GM12874 (cell line): Measurements from ENCODE around the gene MICU1.

Experiments
- TF ChIP-seq, protein P1 (sequence below): IDR thresholded peaks from 2 replicates; pipeline ENCODE4 v1.5.1; 2011; ENCODE audit warnings: low read depth, mild to moderate bottlenecking, control low read depth, low read length, moderate library complexity; ENCODE audit not compliant: insufficient read depth

MICU1 gene

DNA sequence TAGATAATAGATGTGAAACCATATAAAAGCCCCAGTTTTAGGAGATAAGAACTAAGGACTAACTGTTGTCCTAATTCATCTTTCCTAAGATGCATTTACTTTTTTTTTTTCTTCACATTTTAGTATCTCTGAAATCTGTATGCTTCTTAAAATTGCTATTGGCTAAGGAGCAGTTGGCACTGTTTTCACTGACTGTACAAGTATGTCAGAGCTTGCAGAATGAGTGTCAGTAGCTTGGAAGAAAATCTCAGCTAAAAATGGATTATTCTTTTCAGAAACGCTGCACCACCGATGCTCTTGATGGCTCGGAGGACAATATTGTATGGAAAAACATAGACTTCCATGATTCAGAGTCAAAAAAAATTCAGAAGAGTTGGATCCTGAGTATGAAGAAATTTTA lies 180.0 kb downstream of the MICU1 start:
- TF ChIP-seq, protein P1, sequence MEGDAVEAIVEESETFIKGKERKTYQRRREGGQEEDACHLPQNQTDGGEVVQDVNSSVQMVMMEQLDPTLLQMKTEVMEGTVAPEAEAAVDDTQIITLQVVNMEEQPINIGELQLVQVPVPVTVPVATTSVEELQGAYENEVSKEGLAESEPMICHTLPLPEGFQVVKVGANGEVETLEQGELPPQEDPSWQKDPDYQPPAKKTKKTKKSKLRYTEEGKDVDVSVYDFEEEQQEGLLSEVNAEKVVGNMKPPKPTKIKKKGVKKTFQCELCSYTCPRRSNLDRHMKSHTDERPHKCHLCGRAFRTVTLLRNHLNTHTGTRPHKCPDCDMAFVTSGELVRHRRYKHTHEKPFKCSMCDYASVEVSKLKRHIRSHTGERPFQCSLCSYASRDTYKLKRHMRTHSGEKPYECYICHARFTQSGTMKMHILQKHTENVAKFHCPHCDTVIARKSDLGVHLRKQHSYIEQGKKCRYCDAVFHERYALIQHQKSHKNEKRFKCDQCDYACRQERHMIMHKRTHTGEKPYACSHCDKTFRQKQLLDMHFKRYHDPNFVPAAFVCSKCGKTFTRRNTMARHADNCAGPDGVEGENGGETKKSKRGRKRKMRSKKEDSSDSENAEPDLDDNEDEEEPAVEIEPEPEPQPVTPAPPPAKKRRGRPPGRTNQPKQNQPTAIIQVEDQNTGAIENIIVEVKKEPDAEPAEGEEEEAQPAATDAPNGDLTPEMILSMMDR: no peak

GRCh38 chr10:72435570-72435969 lies 190.3 kb downstream of the MICU1 start:
- TF ChIP-seq, protein P1: no peak

DNA sequence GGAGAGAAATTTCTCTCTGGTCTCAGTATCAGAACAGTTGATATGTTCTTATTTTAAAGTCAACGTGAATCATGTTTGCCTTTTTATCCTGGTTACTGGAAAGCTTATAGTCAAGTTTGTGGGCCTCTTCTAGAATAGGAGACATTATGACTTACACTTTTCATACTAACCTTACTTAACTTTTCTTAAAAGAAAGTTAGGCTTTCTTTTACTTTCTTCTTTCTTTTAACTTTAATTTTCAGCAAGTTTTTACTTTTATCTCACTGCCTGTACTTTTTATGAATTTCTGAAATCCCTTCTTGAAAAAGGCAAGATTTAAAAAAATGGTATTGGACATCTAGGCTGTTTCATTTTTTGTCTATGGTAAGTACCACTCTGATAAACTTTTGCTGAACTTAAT lies 195.9 kb downstream of the MICU1 start:
- TF ChIP-seq, protein P1: no peak

- TF ChIP-seq, protein P1: no peak
Observed at GRCh38 chr10:72426986-72427385, 198.9 kb downstream of the MICU1 start.

DNA sequence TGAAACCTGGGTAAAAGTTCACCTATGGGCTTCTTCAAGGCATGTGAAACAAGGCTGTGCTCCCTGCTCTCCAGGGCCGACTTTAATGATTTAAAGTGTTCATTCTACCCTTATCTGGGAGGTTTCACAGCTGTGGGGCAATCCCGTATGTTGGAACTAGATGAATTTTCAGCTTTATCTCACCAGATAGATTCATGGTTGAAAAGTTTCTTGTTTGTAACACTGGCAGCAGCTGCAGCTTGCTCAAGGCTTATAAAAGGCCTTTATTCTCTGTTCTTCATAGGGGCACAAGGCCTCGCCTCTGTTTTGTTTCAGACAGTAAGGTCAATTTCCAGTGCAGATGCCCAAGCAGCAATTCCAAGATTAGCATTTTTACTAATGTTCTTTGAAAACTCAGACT lies 200.7 kb downstream of the MICU1 start:
- TF ChIP-seq, protein P1: no peak

- TF ChIP-seq, protein P1: no peak
Observed at GRCh38 chr10:72424561-72424960, 201.3 kb downstream of the MICU1 start.

- TF ChIP-seq, protein P1: no peak
Observed at GRCh38 chr10:72423426-72423825, 202.5 kb downstream of the MICU1 start.
